ENCODE measurements around the gene KLC3.

Gene KLC3

GRCh38 chr19:45380107-45380506, 39.6 kb downstream of the KLC3 start:
- ATAC-seq (ENCODE audit: insufficient read depth, low read depth) (no peak), DNase-seq (no peak)
- H3K27ac ChIP-seq (ENCODE audit: low read length) = no peak overlapping the region
- no peaks in the 10 kb centered on the region for H3K4me1 ChIP-seq (ENCODE audit: insufficient read depth, low read length)
- no peaks in the 10 kb centered on the region for H3K36me3 ChIP-seq (ENCODE audit: insufficient read depth, low read length)
- TF ChIP-seq CTCF (IDR thresholded peaks at IDR 0.05; ENCODE audit: borderline replicate concordance, extremely low read depth, low read length, poor library complexity, severe bottlenecking) = no peak
- H3K79me2 ChIP-seq (ENCODE audit: insufficient read depth, low read length) = no peaks in the 10 kb centered on the region
- H3K9me3 ChIP-seq (ENCODE audit: insufficient read depth, low read length, severe bottlenecking) = no peaks in the 10 kb centered on the region
- no peak overlapping the region for H3K9ac ChIP-seq (ENCODE audit: low read depth, low read length)
- H4K20me1 ChIP-seq (ENCODE audit: insufficient read depth, low read length) = no peaks in the 10 kb centered on the region
- no peak overlapping the region for H3K4me3 ChIP-seq (ENCODE audit: low read depth in 1 of 2, low read length in 2 of 2)
- no peak overlapping the region for H3K4me2 ChIP-seq (ENCODE audit: insufficient read depth, low read length)
- H2AFZ ChIP-seq (ENCODE audit: low read depth, low read length) = no peak overlapping the region
- no peaks in the 10 kb centered on the region for H3K27me3 ChIP-seq (ENCODE audit: insufficient read depth, low read length, poor library complexity)

GRCh38 chr19:45382426-45382825, 41.9 kb downstream of the KLC3 start:
- no peaks in the 10 kb centered on the region for H3K4me1 ChIP-seq (ENCODE audit: insufficient read depth, low read length)
- no peaks in the 10 kb centered on the region for H3K9me3 ChIP-seq (ENCODE audit: insufficient read depth, low read length, severe bottlenecking)
- H3K27me3 ChIP-seq (ENCODE audit: insufficient read depth, low read length, poor library complexity) = no peaks in the 10 kb centered on the region
- no peaks in the 10 kb centered on the region for H3K79me2 ChIP-seq (ENCODE audit: insufficient read depth, low read length)
- no peak overlapping the region for H2AFZ ChIP-seq (ENCODE audit: low read depth, low read length)
- ATAC-seq (ENCODE audit: insufficient read depth, low read depth) (no peak), DNase-seq (no peak)
- no peaks in the 10 kb centered on the region for H3K36me3 ChIP-seq (ENCODE audit: insufficient read depth, low read length)
- no peak overlapping the region for H3K4me2 ChIP-seq (ENCODE audit: insufficient read depth, low read length)
- H4K20me1 ChIP-seq (ENCODE audit: insufficient read depth, low read length) = no peaks in the 10 kb centered on the region
- no peak overlapping the region for H3K9ac ChIP-seq (ENCODE audit: low read depth, low read length)
- no peak for TF ChIP-seq CTCF (IDR thresholded peaks at IDR 0.05; ENCODE audit: borderline replicate concordance, extremely low read depth, low read length, poor library complexity, severe bottlenecking)
- TF ChIP-seq EZH2 (IDR thresholded peaks at IDR 0.05; ENCODE audit: borderline replicate concordance, low read depth, low read length, severe bottlenecking) = no peak
- no peak overlapping the region for H3K4me3 ChIP-seq (ENCODE audit: low read depth in 1 of 2, low read length in 2 of 2)
- H3K27ac ChIP-seq (ENCODE audit: low read length) = no peak overlapping the region

GRCh38 chr19:45385392-45386221, 45.1 kb downstream of the KLC3 start:
- H3K27ac ChIP-seq (ENCODE audit: low read length) = no peak overlapping the region
- no peak for ATAC-seq (ENCODE audit: insufficient read depth, low read depth)
- H3K4me2 ChIP-seq (ENCODE audit: insufficient read depth, low read length) = no peak overlapping the region
- TF ChIP-seq EZH2 (IDR thresholded peaks at IDR 0.05; ENCODE audit: borderline replicate concordance, low read depth, low read length, severe bottlenecking) = no peak
- H3K9me3 ChIP-seq (ENCODE audit: insufficient read depth, low read length, severe bottlenecking) = no peaks in the 10 kb centered on the region
- no peak overlapping the region for H3K9ac ChIP-seq (ENCODE audit: low read depth, low read length)
- H3K36me3 ChIP-seq (ENCODE audit: insufficient read depth, low read length) = no peaks in the 10 kb centered on the region
- H4K20me1 ChIP-seq (ENCODE audit: insufficient read depth, low read length) = no peaks in the 10 kb centered on the region
- no peak overlapping the region for H3K4me3 ChIP-seq (ENCODE audit: low read depth in 1 of 2, low read length in 2 of 2)
- H3K79me2 ChIP-seq (ENCODE audit: insufficient read depth, low read length) = no peaks in the 10 kb centered on the region
- no peaks in the 10 kb centered on the region for H3K27me3 ChIP-seq (ENCODE audit: insufficient read depth, low read length, poor library complexity)
- H3K4me1 ChIP-seq (ENCODE audit: insufficient read depth, low read length) = no peaks in the 10 kb centered on the region
- no peak for DNase-seq
- no peak overlapping the region for H2AFZ ChIP-seq (ENCODE audit: low read depth, low read length)

GRCh38 chr19:45391346-45391745, 50.8 kb downstream of the KLC3 start:
- no peaks in the 10 kb centered on the region for H3K79me2 ChIP-seq (ENCODE audit: insufficient read depth, low read length)
- no peak overlapping the region for H3K27ac ChIP-seq (ENCODE audit: low read length)
- ATAC-seq (ENCODE audit: insufficient read depth, low read depth) (no peak), DNase-seq (no peak)
- TF ChIP-seq EZH2 (IDR thresholded peaks at IDR 0.05; ENCODE audit: borderline replicate concordance, low read depth, low read length, severe bottlenecking) = no peak
- no peak for TF ChIP-seq CTCF (IDR thresholded peaks at IDR 0.05; ENCODE audit: borderline replicate concordance, extremely low read depth, low read length, poor library complexity, severe bottlenecking)
- no peak overlapping the region for H3K4me3 ChIP-seq (ENCODE audit: low read depth in 1 of 2, low read length in 2 of 2)
- no peak overlapping the region for H3K4me2 ChIP-seq (ENCODE audit: insufficient read depth, low read length)
- H3K4me1 ChIP-seq (ENCODE audit: insufficient read depth, low read length) = no peaks in the 10 kb centered on the region
- no peak overlapping the region for H3K9ac ChIP-seq (ENCODE audit: low read depth, low read length)
- no peaks in the 10 kb centered on the region for H4K20me1 ChIP-seq (ENCODE audit: insufficient read depth, low read length)
- no peaks in the 10 kb centered on the region for H3K9me3 ChIP-seq (ENCODE audit: insufficient read depth, low read length, severe bottlenecking)
- H2AFZ ChIP-seq (ENCODE audit: low read depth, low read length) = no peak overlapping the region
- no peaks in the 10 kb centered on the region for H3K27me3 ChIP-seq (ENCODE audit: insufficient read depth, low read length, poor library complexity)
- H3K36me3 ChIP-seq (ENCODE audit: insufficient read depth, low read length) = no peaks in the 10 kb centered on the region
